Activated naive CD8-positive, alpha-beta T cell treated with anti-CD3 and anti-CD28 coated beads, Interleukin-2, amount 50 U/mL, for 24 hours (primary cell): ENCODE measurements around the gene LATS2.
A peak's percentile ranks its signal among the peaks of the same experiment; 100 is the strongest.

Experiments
- ATAC-seq: fragments of 150-1000 bp; cut with Tn5 transposase; one replicate; pipeline ENCODE4 v1.10.0; 2021
- DNase-seq: peaks from one replicate; pipeline ENCODE4 v3.0.0; 2021
- H3K27ac Mint-ChIP-seq: one replicate; pipeline ENCODE4 v1.8.0; 2021; ENCODE audit warnings: mild to moderate bottlenecking, mixed read lengths
- H3K27me3 Mint-ChIP-seq: one replicate; pipeline ENCODE4 v1.8.0; 2021; ENCODE audit warnings: mixed read lengths
- H3K36me3 Mint-ChIP-seq: one replicate; pipeline ENCODE4 v1.8.0; 2021; ENCODE audit warnings: low read depth, mixed read lengths
- H3K4me1 Mint-ChIP-seq: one replicate; pipeline ENCODE4 v1.8.0; 2021; ENCODE audit warnings: mixed read lengths
- H3K4me3 Mint-ChIP-seq: one replicate; pipeline ENCODE4 v1.8.0; 2021; ENCODE audit warnings: mild to moderate bottlenecking, moderate library complexity, mixed read lengths
- H3K9me3 Mint-ChIP-seq: one replicate; pipeline ENCODE4 v1.8.0; 2021; ENCODE audit warnings: mixed read lengths

Gene LATS2

DNA sequence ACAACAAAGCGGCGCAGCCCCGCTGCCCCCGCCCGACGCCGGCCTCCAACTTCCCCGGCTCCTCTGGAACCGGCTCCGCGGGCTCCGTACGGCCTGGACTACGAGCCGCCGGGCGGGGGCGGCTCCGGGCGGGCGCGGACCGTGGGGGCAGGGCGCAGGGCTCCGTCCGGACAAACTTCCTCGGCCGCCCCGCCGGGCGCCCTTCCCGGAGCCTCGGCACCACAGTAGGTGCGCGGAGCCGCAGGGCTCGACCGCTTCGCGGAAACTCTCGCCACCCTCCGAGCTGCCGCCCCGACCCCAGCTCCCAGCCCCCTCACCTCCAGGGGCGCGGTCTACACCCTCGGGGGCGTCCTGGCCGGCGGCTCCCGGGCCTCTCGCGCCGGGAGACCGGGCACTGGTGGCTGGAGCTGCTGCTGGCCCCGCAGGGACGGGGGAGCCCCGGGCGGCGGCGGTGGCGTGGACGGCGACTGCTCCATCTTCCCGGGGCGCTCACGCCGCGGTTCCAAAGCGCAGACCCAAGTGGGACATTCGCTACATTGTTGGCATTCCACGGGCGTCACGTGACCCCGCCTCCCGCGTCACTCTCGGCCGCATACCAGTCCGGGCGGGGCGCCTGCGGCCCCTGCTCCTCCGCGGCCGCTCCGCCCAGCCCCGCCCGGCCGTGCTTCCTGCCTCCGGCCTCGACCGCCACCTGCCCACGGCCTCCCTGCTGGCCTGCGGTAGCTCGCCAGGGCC lies at the start of gene LATS2:
Gene LATS2, minus strand, starts transcription at position 558 of the 735 bp plus-strand sequence. CDS start 15,560 bp downstream, outside the sequence.
- Mint-ChIP-seq H3K9me3 (no peaks in the 10 kb centered on the region), H3K27ac (peak within 1 kb of the TSS; percentile 71), H3K27me3 (peaks cover 35% of the 10 kb centered on the region), H3K4me3 (peak within 1 kb of the TSS; percentile 77), H3K36me3 (no peaks in the 10 kb centered on the region), H3K4me1 (peaks cover 3% of the 10 kb centered on the region)
- ATAC-seq (peak; percentile 78), DNase-seq (peak; percentile 73)

DNA sequence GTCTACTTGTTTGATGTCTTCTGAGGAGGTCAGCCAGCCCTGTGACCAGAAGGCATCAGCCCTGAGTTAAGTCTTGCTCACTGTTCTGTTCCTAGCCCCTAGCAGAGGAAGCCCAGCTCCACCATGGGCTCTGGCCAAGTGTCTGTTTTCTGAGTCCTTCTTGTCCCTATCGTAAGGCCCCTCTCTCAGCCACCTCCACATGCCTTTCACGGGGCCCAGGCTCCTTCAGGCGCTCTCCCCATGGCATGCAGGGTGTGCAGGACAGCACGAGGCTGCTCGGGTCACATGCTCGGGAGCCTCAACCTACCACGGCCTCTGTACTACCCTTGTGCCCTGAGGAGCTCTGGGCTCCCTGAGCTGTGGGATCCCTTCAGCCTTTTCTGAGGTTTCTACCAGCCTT lies 47.8 kb upstream of the LATS2 start:
- H3K9me3 Mint-ChIP-seq = no peaks in the 10 kb centered on the region
- H3K4me1 Mint-ChIP-seq = peaks cover 1% of the 10 kb centered on the region
- no peak overlapping the region for H3K27ac Mint-ChIP-seq
- no peaks in the 10 kb centered on the region for H3K27me3 Mint-ChIP-seq
- H3K36me3 Mint-ChIP-seq = no peaks in the 10 kb centered on the region
- no peak for ATAC-seq
- no peak overlapping the region for H3K4me3 Mint-ChIP-seq
- no peak for DNase-seq

DNA sequence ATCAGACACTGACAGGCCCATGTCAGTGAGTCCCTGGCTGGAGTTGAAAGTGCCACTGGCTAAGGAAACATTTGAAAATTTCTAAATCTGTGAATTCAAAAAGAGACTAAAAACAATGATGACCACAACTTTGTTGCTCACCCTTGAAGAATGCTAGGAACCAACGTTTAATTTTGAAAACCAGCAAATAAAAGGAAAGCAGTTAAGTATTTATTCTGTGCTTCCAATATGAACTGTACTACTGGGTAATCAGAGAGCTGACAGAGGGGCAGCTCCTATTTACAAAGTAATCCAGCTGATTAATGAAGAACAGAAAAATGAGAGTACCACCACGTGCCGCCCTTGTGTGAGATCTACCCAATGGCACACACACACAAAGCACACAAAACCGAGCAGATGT lies 44.7 kb upstream of the LATS2 start:
- no peak overlapping the region for H3K27ac Mint-ChIP-seq
- peaks cover 1% of the 10 kb centered on the region for H3K4me1 Mint-ChIP-seq
- DNase-seq (no peak), ATAC-seq (no peak)
- H3K36me3 Mint-ChIP-seq = no peaks in the 10 kb centered on the region
- H3K9me3 Mint-ChIP-seq = no peaks in the 10 kb centered on the region
- no peak overlapping the region for H3K4me3 Mint-ChIP-seq
- H3K27me3 Mint-ChIP-seq = no peaks in the 10 kb centered on the region

DNA sequence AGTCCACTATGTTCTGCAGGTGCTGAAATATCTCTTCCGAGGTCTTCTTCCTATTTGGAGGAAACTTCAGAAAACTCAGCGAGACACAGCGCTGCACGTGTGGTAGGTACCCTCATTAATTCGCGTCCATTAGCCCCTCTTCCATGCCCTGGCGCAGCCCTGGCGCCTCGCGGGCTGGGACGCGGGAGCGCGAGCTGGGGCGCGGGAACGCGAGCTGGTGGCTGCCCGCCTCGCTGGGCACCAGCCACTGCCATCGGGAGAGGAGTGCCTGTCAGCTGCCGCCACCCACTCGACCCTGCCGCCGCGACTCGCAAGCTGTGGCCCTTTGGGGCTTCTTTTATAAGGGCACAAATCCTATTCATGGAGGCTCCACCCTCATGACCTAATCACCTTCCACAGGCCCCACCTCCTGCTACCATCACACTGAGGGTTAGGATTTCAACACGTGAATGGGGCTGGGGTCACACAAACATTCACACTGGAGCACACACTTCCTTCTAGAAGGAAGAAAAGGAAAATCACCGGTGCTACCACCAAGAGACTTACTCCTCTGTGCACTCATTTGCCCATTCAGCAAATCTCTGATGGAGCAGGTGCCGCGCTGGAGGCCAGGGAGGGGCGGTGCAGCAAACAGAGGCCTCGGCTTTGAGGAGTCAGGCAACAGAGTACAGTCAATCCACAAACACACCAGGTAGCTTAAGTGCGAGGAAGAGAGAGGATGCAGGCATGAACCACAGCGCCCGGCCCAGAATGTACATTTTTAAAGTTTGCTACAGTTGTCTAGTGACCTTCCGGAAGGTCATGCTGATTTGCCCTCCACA lies 43.0 kb upstream of the LATS2 start:
- Mint-ChIP-seq H3K27ac (no peak overlapping the region), H3K36me3 (no peaks in the 10 kb centered on the region), H3K27me3 (no peaks in the 10 kb centered on the region), H3K4me1 (no peaks in the 10 kb centered on the region), H3K4me3 (no peak overlapping the region), H3K9me3 (no peaks in the 10 kb centered on the region)
- DNase-seq = no peak
- ATAC-seq = no peak

DNA sequence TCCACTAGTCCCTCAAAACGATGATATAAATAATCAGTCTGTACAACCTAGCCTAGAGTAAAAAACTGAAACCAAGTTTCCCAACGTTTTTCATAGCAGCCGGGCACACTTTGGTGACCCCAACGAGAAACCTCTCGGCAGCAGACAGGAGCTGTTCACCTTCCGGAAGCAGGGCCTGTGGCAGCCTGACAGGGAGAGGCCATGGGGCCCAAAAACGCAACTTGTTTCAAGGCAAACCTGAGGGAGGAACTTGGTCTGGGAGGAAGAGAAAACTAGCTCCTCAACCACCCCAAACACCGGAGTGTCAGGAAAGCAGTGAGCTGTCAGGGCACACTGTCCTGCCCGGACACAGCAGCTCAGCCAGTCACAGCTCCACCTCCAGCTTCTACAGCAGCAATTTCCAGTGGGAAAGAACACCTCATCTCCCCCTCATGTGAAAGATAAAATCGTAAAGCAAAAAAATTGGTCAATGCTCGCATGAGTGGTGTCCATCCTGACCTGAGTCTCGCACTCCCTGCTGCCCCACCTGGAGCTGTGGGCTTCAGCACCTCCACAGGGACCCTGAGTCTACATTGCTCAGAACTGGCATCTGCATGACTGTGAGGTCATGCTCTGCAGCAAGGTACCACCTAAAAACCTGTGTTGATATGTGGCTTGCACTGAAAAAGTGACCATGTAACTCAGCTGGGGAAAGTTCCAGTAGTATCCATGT lies 40.6 kb upstream of the LATS2 start:
- H3K9me3 Mint-ChIP-seq = no peaks in the 10 kb centered on the region
- no peaks in the 10 kb centered on the region for H3K4me1 Mint-ChIP-seq
- no peaks in the 10 kb centered on the region for H3K27me3 Mint-ChIP-seq
- ATAC-seq (no peak), DNase-seq (no peak)
- no peaks in the 10 kb centered on the region for H3K36me3 Mint-ChIP-seq
- no peak overlapping the region for H3K4me3 Mint-ChIP-seq
- H3K27ac Mint-ChIP-seq = no peak overlapping the region

DNA sequence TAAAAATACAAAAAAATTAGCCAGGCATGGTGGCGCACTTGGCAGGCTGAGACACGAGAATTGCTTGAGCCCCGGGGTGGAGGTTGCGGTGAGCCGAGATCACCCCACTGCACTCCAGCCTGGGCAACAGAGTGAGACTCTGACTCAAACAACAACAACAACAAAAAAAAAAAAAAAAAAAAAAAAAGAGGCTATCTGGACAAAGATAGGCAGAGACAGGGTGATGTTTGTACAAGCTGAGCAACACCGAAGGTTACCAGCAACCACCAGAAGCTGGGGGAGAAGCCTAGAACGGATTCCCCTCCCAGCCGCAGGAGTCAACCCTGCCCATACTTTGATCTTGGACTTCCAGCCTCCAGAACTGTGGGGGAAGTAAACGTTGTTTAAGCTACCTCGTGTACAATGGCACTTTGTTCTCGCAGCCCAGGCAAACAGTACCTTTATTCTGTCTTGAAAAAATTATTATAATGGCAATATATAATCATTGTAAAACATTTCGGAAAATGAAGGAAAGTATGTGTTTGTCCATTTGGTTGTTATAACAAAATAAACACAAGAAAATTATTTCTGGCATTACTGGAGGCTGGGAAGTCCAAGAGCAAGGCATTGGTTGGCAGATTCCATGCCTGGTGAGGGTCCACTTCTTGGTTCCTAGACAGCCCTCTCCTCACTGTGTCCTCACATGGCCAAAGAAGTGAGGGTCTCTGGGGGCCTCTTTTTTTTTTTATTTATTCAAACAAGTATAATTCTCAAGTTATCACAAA lies 39.8 kb upstream of the LATS2 start:
- Mint-ChIP-seq H3K4me1 (no peaks in the 10 kb centered on the region), H3K27ac (no peak overlapping the region), H3K4me3 (no peak overlapping the region), H3K9me3 (no peaks in the 10 kb centered on the region), H3K27me3 (no peaks in the 10 kb centered on the region), H3K36me3 (no peaks in the 10 kb centered on the region)
- DNase-seq = no peak
- ATAC-seq = no peak

DNA sequence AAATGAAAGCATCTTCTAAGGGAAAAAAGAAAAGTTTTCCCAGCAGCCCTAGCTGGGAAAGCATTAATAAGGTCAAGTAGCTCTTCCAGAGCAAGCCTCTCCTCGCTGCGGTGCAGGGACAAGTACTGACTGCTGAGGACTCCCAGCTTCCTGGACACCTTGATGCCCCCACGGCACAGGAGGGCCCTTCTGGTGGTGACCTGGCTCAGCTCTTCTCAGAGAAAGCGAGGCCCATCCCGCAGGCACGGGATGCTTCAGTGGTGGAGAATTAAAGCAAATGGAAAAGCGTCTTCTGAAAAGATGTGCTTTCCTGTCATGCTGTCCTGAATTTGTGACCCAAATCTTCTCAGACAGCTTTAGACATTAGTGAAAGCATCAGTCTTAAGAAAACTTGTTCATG lies 38.8 kb upstream of the LATS2 start:
- ATAC-seq (no peak), DNase-seq (no peak)
- Mint-ChIP-seq H3K36me3 (no peaks in the 10 kb centered on the region), H3K27me3 (no peaks in the 10 kb centered on the region), H3K4me1 (no peaks in the 10 kb centered on the region), H3K9me3 (no peaks in the 10 kb centered on the region), H3K27ac (no peak overlapping the region), H3K4me3 (no peak overlapping the region)

DNA sequence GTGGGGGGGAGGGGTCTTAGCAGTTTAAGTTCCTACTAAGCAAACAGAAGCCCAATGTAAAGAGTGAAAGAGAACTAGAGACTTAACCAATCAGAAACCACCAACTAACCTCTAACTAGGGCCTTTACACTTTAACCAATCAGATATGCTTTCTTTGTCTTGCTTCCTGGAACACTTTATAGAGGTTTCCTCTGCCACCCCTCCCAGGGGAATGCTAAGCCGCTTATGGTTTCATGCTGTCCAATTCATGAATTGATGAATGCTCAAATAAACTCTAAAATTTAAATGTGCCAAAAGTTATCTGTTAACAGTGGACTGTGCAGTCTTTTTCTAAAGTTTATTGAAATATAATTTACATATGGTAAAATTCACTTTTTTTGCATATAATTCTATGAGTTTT lies 33.9 kb upstream of the LATS2 start:
- no peaks in the 10 kb centered on the region for H3K9me3 Mint-ChIP-seq
- no peaks in the 10 kb centered on the region for H3K4me1 Mint-ChIP-seq
- no peaks in the 10 kb centered on the region for H3K36me3 Mint-ChIP-seq
- H3K4me3 Mint-ChIP-seq = no peak overlapping the region
- H3K27me3 Mint-ChIP-seq = no peaks in the 10 kb centered on the region
- DNase-seq = no peak
- no peak for ATAC-seq
- H3K27ac Mint-ChIP-seq = no peak overlapping the region

DNA sequence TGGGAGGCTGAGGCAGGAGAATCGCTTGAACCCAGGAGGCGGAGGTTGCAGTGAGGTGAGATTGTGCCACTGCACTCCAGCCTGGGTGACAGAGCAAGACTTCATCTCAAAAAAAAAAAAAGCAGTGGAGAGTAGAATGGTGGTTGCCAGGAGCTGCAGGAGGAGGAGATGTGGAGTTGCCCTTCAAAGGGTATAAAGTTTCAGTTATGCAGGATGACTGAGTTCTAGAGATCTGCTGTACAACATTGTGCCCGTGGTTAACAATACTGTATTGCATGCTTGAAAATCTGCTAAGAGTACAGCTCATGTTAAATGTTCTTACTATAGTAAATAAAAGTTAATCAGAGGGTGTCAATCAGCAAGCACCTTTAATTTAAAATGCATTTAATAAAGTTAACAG lies 28.4 kb upstream of the LATS2 start:
- Mint-ChIP-seq H3K4me1 (no peaks in the 10 kb centered on the region), H3K27ac (no peak overlapping the region), H3K9me3 (no peaks in the 10 kb centered on the region), H3K4me3 (no peak overlapping the region), H3K27me3 (no peaks in the 10 kb centered on the region), H3K36me3 (no peaks in the 10 kb centered on the region)
- ATAC-seq (no peak), DNase-seq (no peak)

DNA sequence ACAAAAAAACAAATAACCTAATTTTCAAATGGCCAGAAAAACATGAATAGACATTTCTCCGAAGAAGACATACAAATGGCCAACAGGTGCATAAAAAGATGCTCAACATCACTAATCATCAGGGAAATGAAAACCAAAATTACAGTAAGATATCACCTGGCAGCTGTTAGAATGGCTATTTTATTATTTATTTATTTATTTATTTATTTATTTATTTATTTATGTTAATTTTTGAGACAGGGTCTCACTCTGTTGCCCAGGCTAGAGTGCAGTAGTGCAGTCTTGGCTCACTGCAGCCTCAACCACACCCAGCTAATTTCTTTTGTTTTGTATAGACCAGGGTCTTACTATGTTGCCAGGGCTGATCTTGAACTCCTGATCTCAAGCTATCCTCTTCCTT lies 27.1 kb upstream of the LATS2 start:
- no peak for DNase-seq
- H3K27me3 Mint-ChIP-seq = no peaks in the 10 kb centered on the region
- no peak overlapping the region for H3K4me3 Mint-ChIP-seq
- no peaks in the 10 kb centered on the region for H3K36me3 Mint-ChIP-seq
- no peak overlapping the region for H3K27ac Mint-ChIP-seq
- no peak for ATAC-seq
- H3K9me3 Mint-ChIP-seq = no peaks in the 10 kb centered on the region
- no peaks in the 10 kb centered on the region for H3K4me1 Mint-ChIP-seq

DNA sequence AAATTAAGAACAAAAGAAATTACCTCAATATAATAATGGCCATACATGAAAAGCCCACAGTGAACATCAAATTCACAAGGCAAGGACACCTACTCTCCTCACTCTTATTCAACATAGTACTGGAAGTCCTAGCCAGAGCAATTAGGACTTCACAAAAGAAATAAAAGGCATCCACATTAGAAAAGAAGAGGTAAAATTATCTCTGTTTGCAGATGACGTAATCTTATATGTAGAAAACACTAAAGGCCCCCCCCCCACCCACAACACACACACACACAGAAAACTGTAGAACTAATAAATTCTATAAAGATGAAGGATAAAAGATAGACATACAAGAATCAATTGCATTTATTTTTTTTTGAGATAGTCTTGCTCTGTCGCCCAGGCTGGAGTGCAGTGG lies 25.5 kb upstream of the LATS2 start:
- no peak overlapping the region for H3K27ac Mint-ChIP-seq
- no peaks in the 10 kb centered on the region for H3K36me3 Mint-ChIP-seq
- no peaks in the 10 kb centered on the region for H3K27me3 Mint-ChIP-seq
- H3K4me1 Mint-ChIP-seq = no peaks in the 10 kb centered on the region
- DNase-seq (no peak), ATAC-seq (no peak)
- no peaks in the 10 kb centered on the region for H3K9me3 Mint-ChIP-seq
- no peak overlapping the region for H3K4me3 Mint-ChIP-seq

DNA sequence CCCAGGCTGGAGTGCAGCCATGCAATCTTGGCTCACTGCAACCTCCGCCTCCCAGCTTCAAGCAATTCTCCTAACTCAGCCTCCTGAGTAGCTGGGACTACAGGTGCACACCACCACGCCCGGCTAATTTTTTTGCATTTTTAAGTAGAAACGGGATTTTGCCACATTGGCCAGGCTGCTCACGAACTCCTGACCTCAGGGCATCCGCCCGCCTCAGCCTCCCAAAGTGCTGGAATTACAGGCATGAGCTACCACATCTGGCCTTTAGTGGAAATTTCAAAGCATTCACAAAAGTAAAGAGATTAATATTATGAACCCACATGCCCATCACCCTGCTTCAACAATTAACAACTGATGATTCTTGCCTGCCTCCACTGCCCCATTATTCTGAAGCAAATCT lies 20.5 kb upstream of the LATS2 start:
- no peak for ATAC-seq
- no peaks in the 10 kb centered on the region for H3K9me3 Mint-ChIP-seq
- peaks cover 6% of the 10 kb centered on the region for H3K27me3 Mint-ChIP-seq
- DNase-seq = no peak
- H3K4me3 Mint-ChIP-seq = no peak overlapping the region
- H3K4me1 Mint-ChIP-seq = no peaks in the 10 kb centered on the region
- no peak overlapping the region for H3K27ac Mint-ChIP-seq
- H3K36me3 Mint-ChIP-seq = no peaks in the 10 kb centered on the region

DNA sequence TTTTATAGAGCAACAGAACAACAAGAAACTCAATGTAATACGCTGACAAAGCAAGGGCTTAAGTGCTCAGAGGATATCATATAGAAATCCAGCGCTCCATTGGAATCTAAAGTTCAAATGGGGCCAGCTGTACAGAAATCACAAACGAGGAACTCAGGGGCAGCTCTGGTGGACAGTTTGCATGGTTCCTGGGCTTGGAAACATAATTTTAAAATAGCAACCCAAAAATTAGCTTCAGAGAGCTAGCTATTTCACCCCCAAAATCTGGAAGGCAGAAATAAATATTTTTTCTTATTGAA lies 19.2 kb upstream of the LATS2 start:
- no peaks in the 10 kb centered on the region for H3K9me3 Mint-ChIP-seq
- H3K4me3 Mint-ChIP-seq = no peak overlapping the region
- no peaks in the 10 kb centered on the region for H3K36me3 Mint-ChIP-seq
- no peak for DNase-seq
- ATAC-seq = no peak
- H3K27ac Mint-ChIP-seq = no peak overlapping the region
- no peaks in the 10 kb centered on the region for H3K4me1 Mint-ChIP-seq
- peaks cover 6% of the 10 kb centered on the region for H3K27me3 Mint-ChIP-seq

DNA sequence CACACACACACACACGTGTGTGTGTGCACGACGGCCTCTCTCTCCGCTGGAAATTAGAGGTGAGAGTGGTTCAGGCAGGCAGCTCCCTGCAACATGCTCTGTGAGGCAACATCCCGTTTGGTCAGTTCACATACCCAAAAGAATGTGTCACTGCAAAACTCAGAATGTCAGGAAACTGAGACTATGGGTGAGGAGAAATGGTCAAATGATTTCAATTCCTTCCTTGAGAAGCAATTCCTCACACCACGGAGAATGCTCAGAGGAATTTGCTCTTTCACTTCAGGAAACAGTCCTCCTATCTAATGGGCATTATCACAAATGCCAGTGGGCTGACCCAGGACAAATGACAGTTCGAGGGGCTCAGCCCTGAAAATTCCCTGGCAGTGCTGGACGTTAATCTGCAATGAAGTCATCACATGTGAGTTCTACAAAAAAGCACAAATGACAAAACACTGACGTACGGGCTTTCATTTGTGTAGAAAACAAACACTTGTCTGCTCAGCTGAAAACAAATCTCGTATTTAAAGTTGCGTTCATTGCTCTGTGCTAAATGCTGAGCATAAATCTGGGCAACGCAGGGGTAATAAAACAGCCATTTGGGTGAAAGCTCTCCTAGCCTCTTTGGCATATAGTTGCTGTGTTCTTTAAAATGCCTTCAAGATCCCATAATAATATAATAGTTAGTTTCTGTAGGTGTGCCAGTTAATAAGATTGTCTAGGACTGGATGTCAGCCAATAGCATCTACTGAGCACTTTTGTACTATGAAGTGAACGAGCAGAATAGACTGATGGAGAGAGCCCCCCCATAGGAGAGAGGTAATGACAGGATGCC lies 18.6 kb upstream of the LATS2 start:
- peaks cover 7% of the 10 kb centered on the region for H3K27me3 Mint-ChIP-seq
- no peak overlapping the region for H3K27ac Mint-ChIP-seq
- ATAC-seq = no peak
- H3K36me3 Mint-ChIP-seq = no peaks in the 10 kb centered on the region
- no peak overlapping the region for H3K4me3 Mint-ChIP-seq
- H3K4me1 Mint-ChIP-seq = peaks cover 5% of the 10 kb centered on the region
- H3K9me3 Mint-ChIP-seq = no peaks in the 10 kb centered on the region
- DNase-seq = no peak
